CD14-positive monocyte (primary cell): ENCODE data around the gene VWA5A. TPM values are rescaled to one million over a fixed set of nuclear protein-coding genes. Genes with fewer than 3 reads are reported as not detected.

ENCODE experiments used
- DNase-seq, 3 donors: peaks; one replicate each; pipeline ENCODE4 v3.0.0-alpha.2; 2011 to 2022
- H2AFZ ChIP-seq: 2 replicates; pipeline ENCODE4 v1.6.0; 2012; ENCODE audit warnings: mild to moderate bottlenecking, low read depth, low read length, inconsistent platforms; ENCODE audit not compliant: insufficient read depth, poor library complexity, severe bottlenecking
- H3K27ac ChIP-seq, 2 donors: 1 replicate in 1 of 2; 2 replicates in 1 of 2; pipeline ENCODE4 v1.5.1; 2012 to 2013; ENCODE audit warnings: low read length in 2 of 2, control low read depth in 1 of 2, inconsistent platforms in 1 of 2, low read depth in 1 of 2, mild to moderate bottlenecking in 1 of 2
- H3K27me3 ChIP-seq, 2 donors: one replicate each; pipeline versions ENCODE4 v1.6.0 to v1.6.1; 2011 to 2013; ENCODE audit warnings: low read length in 2 of 2; ENCODE audit not compliant: control insufficient read depth in 2 of 2, insufficient read depth in 2 of 2
- H3K36me3 ChIP-seq, 2 donors: replicated peaks in 1 of 2; 1 replicate in 1 of 2; 2 replicates in 1 of 2; pipeline versions ENCODE4 v1.5.1 to v1.6.1; 2012 to 2013; ENCODE audit warnings: low read length in 2 of 2, control low read depth in 1 of 2, inconsistent platforms in 1 of 2, mild to moderate bottlenecking in 1 of 2; ENCODE audit not compliant: insufficient read depth in 2 of 2, control insufficient read depth in 1 of 2
- H3K4me1 ChIP-seq, 2 donors: 1 replicate in 1 of 2; 2 replicates in 1 of 2; pipeline versions ENCODE4 v1.5.1 to v1.6.1; 2012 to 2013; ENCODE audit warnings: low read length in 2 of 2, control low read depth in 1 of 2, inconsistent platforms in 1 of 2, mild to moderate bottlenecking in 1 of 2, moderate library complexity in 1 of 2; ENCODE audit not compliant: insufficient read depth in 2 of 2, control insufficient read depth in 1 of 2
- H3K4me2 ChIP-seq: replicated peaks from 2 replicates; pipeline ENCODE3; 2012; ENCODE audit warnings: low read length, moderate library complexity, mild to moderate bottlenecking; ENCODE audit not compliant: poor library complexity, severe bottlenecking; ENCODE audit errors: extremely low read depth
- H3K4me3 ChIP-seq, 3 experiments: fragments of 200-600 bp in 1 of 3; sonication (generic) in 1 of 3; replicated peaks in 1 of 3; 1 replicate in 2 of 3; 2 replicates in 1 of 3; pipeline ENCODE4 v1.5.1; 2011 to 2013; ENCODE audit warnings: low read length in 3 of 3, mild to moderate bottlenecking in 3 of 3, control low read depth in 2 of 3, low read depth in 2 of 3, inconsistent platforms in 1 of 3, moderate library complexity in 1 of 3
- H3K79me2 ChIP-seq: 2 replicates; pipeline ENCODE4 v1.6.0; 2012; ENCODE audit warnings: mild to moderate bottlenecking, control low read depth, inconsistent platforms, low read length, moderate library complexity; ENCODE audit not compliant: insufficient read depth
- H3K9ac ChIP-seq: 2 replicates; pipeline ENCODE4 v1.6.0; 2017; ENCODE audit warnings: low read length, mild to moderate bottlenecking; ENCODE audit not compliant: insufficient read depth, poor library complexity, severe bottlenecking
- H3K9me3 ChIP-seq, 2 donors: replicated peaks in 1 of 2; 1 replicate in 1 of 2; 2 replicates in 1 of 2; pipeline versions ENCODE4 v1.5.1 to v1.6.1; 2012 to 2013; ENCODE audit warnings: low read length in 2 of 2, control low read depth in 1 of 2; ENCODE audit not compliant: control insufficient read depth in 1 of 2, insufficient read depth in 1 of 2
- H4K20me1 ChIP-seq: 2 replicates; pipeline ENCODE4 v1.6.0; 2012; ENCODE audit warnings: mild to moderate bottlenecking, low read length, control low read depth, moderate library complexity; ENCODE audit not compliant: insufficient read depth
- H3K27ac Mint-ChIP-seq, 7 donors: one replicate each; pipeline ENCODE4 v1.8.0; 2020; ENCODE audit warnings: mild to moderate bottlenecking in 7 of 7, mixed read lengths in 7 of 7, moderate library complexity in 6 of 7, inconsistent platforms in 2 of 7
- H3K27me3 Mint-ChIP-seq, 3 donors: one replicate each; pipeline ENCODE4 v1.8.0; 2021 to 2022; ENCODE audit warnings: low read depth in 3 of 3, mild to moderate bottlenecking in 3 of 3, mixed read lengths in 3 of 3, moderate library complexity in 3 of 3, inconsistent platforms in 1 of 3
- H3K36me3 Mint-ChIP-seq, 2 donors: one replicate each; pipeline ENCODE4 v1.8.0; 2020; ENCODE audit warnings: mixed read lengths in 2 of 2, inconsistent platforms in 1 of 2, mild to moderate bottlenecking in 1 of 2
- H3K4me1 Mint-ChIP-seq: one replicate; pipeline ENCODE4 v1.8.0; 2020; ENCODE audit warnings: mild to moderate bottlenecking, mixed read lengths
- H3K4me3 Mint-ChIP-seq, 2 donors: one replicate each; pipeline ENCODE4 v1.8.0; 2020; ENCODE audit warnings: mild to moderate bottlenecking in 2 of 2, mixed read lengths in 2 of 2, moderate library complexity in 1 of 2
- H3K9me3 Mint-ChIP-seq, 7 donors: one replicate each; pipeline ENCODE4 v1.8.0; 2020 to 2022; ENCODE audit warnings: mixed read lengths in 7 of 7, mild to moderate bottlenecking in 6 of 7, moderate library complexity in 6 of 7, inconsistent platforms in 2 of 7
- WGBS: methylation state at CpG from one replicate; pipeline ENCODE4 v1.1.5; 2013; ENCODE audit warnings: missing lambda C conversion rate; ENCODE audit not compliant: insufficient coverage; 5-methylcytosine and 5-hydroxymethylcytosine counted together
- intact Hi-C, 2 donors: fragments of 100-400 bp; cut with micrococcal nuclease; formaldehyde crosslinking; loops; one replicate each; pipeline versions ENCODE4 v1.15.0 to v1.15.1; 2023
- polyA plus RNA-seq, 3 donors: library from polyadenylated mRNA; depleted of rRNA in 1 of 3; unstranded in 2 of 3; stranded (reverse) in 1 of 3; fragments of 300-500 nt in 2 of 3; fragments of >200 nt in 1 of 3; fragmentation: Illumina TruSeq in 2 of 3; gene quantifications; 1 replicate in 2 of 3; 2 replicates in 1 of 3; pipeline ENCODE4 v1.2.3, GENCODE V29; 2012 to 2021
- TF ChIP-seq, protein P1 (sequence below): fragments of 200-600 bp; IDR thresholded peaks from one replicate; pipeline ENCODE4 v1.8.0; 2022; ENCODE audit warnings: antibody characterized with exemption, mild to moderate bottlenecking

VWA5A gene
- polyA plus RNA-seq, 3 donors, result 7.6 to 11.2 (median 8.8) TPM

DNA sequence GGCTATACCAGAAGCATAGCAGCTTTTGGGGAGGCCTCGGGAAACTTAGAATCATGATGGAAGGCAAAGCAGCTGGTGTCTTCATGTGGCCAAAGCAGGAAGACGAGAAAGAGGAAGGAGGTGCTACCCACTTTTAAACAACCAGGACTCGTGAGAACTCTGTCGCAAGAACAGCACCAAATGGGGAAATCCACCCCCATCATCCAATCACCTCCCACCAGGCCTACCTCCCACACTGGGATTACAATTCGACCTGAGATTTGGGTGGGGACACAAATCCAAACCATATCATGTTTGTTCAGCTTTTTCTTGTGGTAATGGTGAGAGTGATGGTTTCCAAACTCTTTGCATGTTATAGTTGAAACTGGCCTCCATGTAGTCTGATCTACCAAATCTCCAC, 35.4 kb downstream of the VWA5A start:
- Histone ChIP-seq H3K4me2 (no peak overlapping the region), H3K79me2 (no peaks in the 10 kb centered on the region), H3K27me3 (no peaks in the 10 kb centered on the region), H3K36me3 (no peaks in the 10 kb centered on the region), H3K27ac (no peak overlapping the region), H3K9me3 (peaks cover 3 to 12% of the 10 kb centered on the region in 2 donors), H3K9ac (no peak overlapping the region), H3K4me1 (no peaks in the 10 kb centered on the region), H2AFZ (no peak overlapping the region), H4K20me1 (no peaks in the 10 kb centered on the region), H3K4me3 (no peak overlapping the region)
- Mint-ChIP-seq H3K9me3 (peaks cover 3 to 16% (median 12%) of the 10 kb centered on the region in 7 donors), H3K27ac (no peak overlapping the region), H3K36me3 (no peaks in the 10 kb centered on the region), H3K27me3 (no peaks in the 10 kb centered on the region), H3K4me3 (no peak overlapping the region), H3K4me1 (peaks cover 2% of the 10 kb centered on the region)
- DNase-seq, result peak; percentile 12 to 60 (median 39)
- TF ChIP-seq, protein P1, sequence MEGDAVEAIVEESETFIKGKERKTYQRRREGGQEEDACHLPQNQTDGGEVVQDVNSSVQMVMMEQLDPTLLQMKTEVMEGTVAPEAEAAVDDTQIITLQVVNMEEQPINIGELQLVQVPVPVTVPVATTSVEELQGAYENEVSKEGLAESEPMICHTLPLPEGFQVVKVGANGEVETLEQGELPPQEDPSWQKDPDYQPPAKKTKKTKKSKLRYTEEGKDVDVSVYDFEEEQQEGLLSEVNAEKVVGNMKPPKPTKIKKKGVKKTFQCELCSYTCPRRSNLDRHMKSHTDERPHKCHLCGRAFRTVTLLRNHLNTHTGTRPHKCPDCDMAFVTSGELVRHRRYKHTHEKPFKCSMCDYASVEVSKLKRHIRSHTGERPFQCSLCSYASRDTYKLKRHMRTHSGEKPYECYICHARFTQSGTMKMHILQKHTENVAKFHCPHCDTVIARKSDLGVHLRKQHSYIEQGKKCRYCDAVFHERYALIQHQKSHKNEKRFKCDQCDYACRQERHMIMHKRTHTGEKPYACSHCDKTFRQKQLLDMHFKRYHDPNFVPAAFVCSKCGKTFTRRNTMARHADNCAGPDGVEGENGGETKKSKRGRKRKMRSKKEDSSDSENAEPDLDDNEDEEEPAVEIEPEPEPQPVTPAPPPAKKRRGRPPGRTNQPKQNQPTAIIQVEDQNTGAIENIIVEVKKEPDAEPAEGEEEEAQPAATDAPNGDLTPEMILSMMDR, result no peak
- intact Hi-C loops, result no loop called here
- WGBS, result no CpG with 5 or more reads among the region's 5 CpGs

DNA sequence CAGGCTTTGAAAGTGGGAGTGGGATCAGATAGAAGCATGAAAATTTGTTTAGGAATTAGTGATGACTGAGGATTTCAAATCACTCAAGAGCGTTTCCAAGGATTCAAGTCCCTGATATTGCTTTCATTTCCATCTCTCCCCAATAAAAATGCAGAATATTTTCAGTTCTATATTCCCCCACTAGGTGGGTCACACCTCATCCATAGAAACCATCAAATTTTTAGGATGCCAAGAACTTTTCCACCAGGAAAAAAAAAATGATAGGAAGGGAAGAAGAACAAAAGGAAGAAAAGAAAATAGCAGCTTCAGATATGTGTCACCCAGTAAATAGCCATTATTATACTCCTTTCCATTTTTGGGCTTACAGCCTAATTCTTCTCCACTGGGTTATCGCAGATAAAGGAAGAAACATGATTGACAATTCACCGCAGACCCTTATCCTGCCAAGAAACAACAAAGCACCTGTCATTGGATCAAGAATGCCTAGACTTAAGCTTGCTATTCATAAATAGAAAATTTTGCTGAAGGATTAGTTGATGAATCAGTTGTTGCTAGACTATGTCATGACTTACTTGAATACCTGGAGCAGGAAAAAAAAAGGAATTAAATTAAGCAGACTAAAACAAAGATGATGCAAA, 37.6 kb downstream of the VWA5A start:
- Mint-ChIP-seq H3K9me3 (peaks cover 5 to 16% (median 12%) of the 10 kb centered on the region in 7 donors), H3K36me3 (no peaks in the 10 kb centered on the region), H3K4me1 (peaks cover 2% of the 10 kb centered on the region), H3K27me3 (no peaks in the 10 kb centered on the region), H3K27ac (no peak overlapping the region), H3K4me3 (no peak overlapping the region)
- no peaks in the 10 kb centered on the region for H3K27me3 ChIP-seq
- TF ChIP-seq, protein P1, result no peak
- H3K4me3 ChIP-seq, result no peak overlapping the region
- H3K4me1 ChIP-seq, result no peaks in the 10 kb centered on the region
- no peaks in the 10 kb centered on the region for H4K20me1 ChIP-seq
- H3K9ac ChIP-seq, result no peak overlapping the region
- no peak for DNase-seq
- no peaks in the 10 kb centered on the region for H3K36me3 ChIP-seq
- no peaks in the 10 kb centered on the region for H3K79me2 ChIP-seq
- no peak overlapping the region for H3K4me2 ChIP-seq
- peaks cover 3 to 12% of the 10 kb centered on the region in 2 donors for H3K9me3 ChIP-seq
- H3K27ac ChIP-seq, result no peak overlapping the region
- no peak overlapping the region for H2AFZ ChIP-seq
- intact Hi-C loops, result no loop called here
- no CpG with 5 or more reads among the region's 3 CpGs for WGBS
